Measurements from ENCODE around the gene SEC61A2.

DNA sequence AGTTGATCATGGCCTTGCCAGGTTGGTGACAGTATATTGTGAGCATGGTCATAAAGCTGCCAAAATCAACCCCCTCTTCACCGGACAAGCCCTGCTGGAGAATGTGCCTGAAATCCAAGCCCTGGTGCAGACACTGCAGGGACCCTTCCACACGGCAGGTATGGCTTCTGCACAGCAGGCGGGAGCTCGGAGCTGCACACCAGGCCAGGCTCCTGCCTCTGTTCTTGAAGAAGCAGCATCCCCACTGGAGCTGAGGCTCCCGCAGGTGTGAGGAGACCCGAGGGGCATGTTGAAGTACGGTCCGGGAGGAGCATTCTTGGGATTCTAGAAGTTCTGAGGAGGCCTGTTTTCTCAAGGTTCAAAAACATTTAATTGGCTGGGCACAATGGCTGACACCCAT lies 48.0 kb upstream of the SEC61A2 start:
- TF ChIP-seq EP300 (IDR thresholded peaks at IDR 0.05; ENCODE audit: borderline replicate concordance) (no peak), MAX (IDR thresholded peaks at IDR 0.05) (no peak), CREB1 (IDR thresholded peaks at IDR 0.05; ENCODE audit: low read depth) (no peak), YY1 (IDR thresholded peaks at IDR 0.05; ENCODE audit: low read depth) (no peak), TAF1 (IDR thresholded peaks at IDR 0.05; ENCODE audit: low read depth) (no peak)

Measured in Ishikawa (cell line).